ENCODE results near the gene WIPI1. TPM values are rescaled to one million over a fixed set of nuclear protein-coding genes. Genes with fewer than 3 reads are reported as not detected.

The WIPI1 gene
- total RNA-seq, 1 experiment from 2014 or later, result 20.2 TPM

- Histone ChIP-seq H3K9me2 (replicated peaks; ENCODE audit: low read length) (no peaks in the 10 kb centered on the region), H2AFZ (ENCODE audit: low read length) (no peak overlapping the region), H3K27me3 (ENCODE audit: low read length) (no peaks in the 10 kb centered on the region), H3K4me3 (ENCODE audit: low read length) (no peak overlapping the region), H3K9me3 (ENCODE audit: low read length) (no peaks in the 10 kb centered on the region), H3F3A (ENCODE audit: low read length, unreplicated experiment) (no peaks in the 10 kb centered on the region), H3K4me2 (ENCODE audit: low read length) (no peak overlapping the region), H3K9ac (ENCODE audit: low read length) (no peak overlapping the region), H3K36me3 (ENCODE audit: low read depth, low read length) (no peaks in the 10 kb centered on the region), H3K4me1 (ENCODE audit: insufficient read depth, low read length) (peaks cover 31% of the 10 kb centered on the region), H3K27ac (ENCODE audit: low read length) (no peak overlapping the region), H4K20me1 (ENCODE audit: low read length) (no peaks in the 10 kb centered on the region), H3K79me2 (ENCODE audit: low read length) (no peaks in the 10 kb centered on the region)
- no peak for ATAC-seq
- BruUV-seq (replicated peaks), result no TSS peak
- ChIA-PET POLR2A (ENCODE audit: unreplicated experiment) (no interaction called here), CTCF (no interaction called here)
- DNase-seq, result no peak
- intact Hi-C loops (cut with micrococcal nuclease), result no loop called here
- TF ChIP-seq EZH2 (IDR thresholded peaks at IDR 0.05; ENCODE audit: low read length, unreplicated experiment) (no peak), CTCF (conservative IDR thresholded peaks at IDR 0.05; ENCODE audit: low read depth, low read length) (no peak), EZH2phosphoT487 (IDR thresholded peaks at IDR 0.05; ENCODE audit: borderline replicate concordance, low read length) (no peak)
These were observed 81.7 kb downstream of the WIPI1 start for GRCh38 chr17:68375566-68375965.

Small RNAs within 50 kb of the gene (microRNA-seq; reads per million reads assigned to microRNA genes)
- gene MIR635 (ENCODE audit: unreplicated experiment), result not detected

Other genes with a start within 250 kb of the WIPI1 start
- 81.1 and 88.5 TPM in 2 replicates for gene AMZ2, start 209.5 kb downstream of the WIPI1 start, total RNA-seq (2014; rRNA removed)
- gene SLC16A6, start 166.4 kb downstream of the WIPI1 start, total RNA-seq (2014; rRNA removed), result 1.2 and 1.4 TPM in 2 replicates
- 1.3 and 2.1 TPM in 2 replicates for gene ARSG, start 166.0 kb downstream of the WIPI1 start, total RNA-seq (2014; rRNA removed)
- 208 and 214 TPM in 2 replicates for gene PRKAR1A, start 54.9 kb upstream of the WIPI1 start, total RNA-seq (2014; rRNA removed)
- gene FAM20A, start 143.9 kb upstream of the WIPI1 start, total RNA-seq (2014; rRNA removed), result 0.11 and 0.17 TPM in 2 replicates

Data from PC-3 (cell line).